ENCODE results near the gene LEAP2. TPM values are rescaled to one million over a fixed set of nuclear protein-coding genes. Genes with fewer than 3 reads are reported as not detected.

The LEAP2 gene
- total and polyA plus RNA-seq, 10 of the 15 experiments (the other 5 are each of a cell fraction or from before 2014, with no cell fraction given), result 1.9 to 8.8 (median 2.3) TPM

DNA sequence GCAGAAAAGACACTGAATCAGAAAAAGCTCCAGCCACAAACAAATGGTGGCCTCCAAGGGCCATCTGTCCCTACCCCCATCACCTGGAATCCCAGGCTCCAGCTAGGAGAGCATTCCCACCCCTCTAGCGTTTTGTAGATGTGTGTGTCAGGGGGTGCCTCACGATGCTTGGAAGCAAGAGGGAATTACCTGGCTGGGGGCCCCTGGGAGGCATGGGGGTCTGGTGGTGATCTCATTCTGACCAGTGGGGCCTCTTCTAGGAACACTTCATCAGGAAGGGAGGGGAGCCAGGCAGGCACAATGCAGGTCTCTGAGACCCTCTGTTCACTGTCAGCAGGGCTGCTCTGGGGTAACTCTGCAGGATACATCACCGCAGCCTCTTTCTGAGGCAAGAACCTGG is 49.0 kb upstream of the LEAP2 start:
- H3K27me3 ChIP-seq (replicated peaks in 1 of 2; ENCODE audit: control insufficient read depth in 2 of 2, insufficient read depth in 2 of 2, low read length in 1 of 2), result peaks cover 0 to 2% of the 10 kb centered on the region in 2 experiments; a peak in 3 of 4 replicates
- H4K20me1 ChIP-seq (ENCODE audit: control insufficient read depth, insufficient read depth), result no peaks in the 10 kb centered on the region
- 100% methylated on average over 3 of the region's 3 CpGs for WGBS (ENCODE audit: insufficient coverage, insufficient replicate concordance, low lambda C conversion rate, missing lambda C conversion rate)
- no peak for TF ChIP-seq DPF2 (IDR thresholded peaks at IDR 0.05)
- TF ChIP-seq NFIC (IDR thresholded peaks at IDR 0.05; ENCODE audit: low read depth, low read length), result no peak
- TF ChIP-seq, protein P1, sequence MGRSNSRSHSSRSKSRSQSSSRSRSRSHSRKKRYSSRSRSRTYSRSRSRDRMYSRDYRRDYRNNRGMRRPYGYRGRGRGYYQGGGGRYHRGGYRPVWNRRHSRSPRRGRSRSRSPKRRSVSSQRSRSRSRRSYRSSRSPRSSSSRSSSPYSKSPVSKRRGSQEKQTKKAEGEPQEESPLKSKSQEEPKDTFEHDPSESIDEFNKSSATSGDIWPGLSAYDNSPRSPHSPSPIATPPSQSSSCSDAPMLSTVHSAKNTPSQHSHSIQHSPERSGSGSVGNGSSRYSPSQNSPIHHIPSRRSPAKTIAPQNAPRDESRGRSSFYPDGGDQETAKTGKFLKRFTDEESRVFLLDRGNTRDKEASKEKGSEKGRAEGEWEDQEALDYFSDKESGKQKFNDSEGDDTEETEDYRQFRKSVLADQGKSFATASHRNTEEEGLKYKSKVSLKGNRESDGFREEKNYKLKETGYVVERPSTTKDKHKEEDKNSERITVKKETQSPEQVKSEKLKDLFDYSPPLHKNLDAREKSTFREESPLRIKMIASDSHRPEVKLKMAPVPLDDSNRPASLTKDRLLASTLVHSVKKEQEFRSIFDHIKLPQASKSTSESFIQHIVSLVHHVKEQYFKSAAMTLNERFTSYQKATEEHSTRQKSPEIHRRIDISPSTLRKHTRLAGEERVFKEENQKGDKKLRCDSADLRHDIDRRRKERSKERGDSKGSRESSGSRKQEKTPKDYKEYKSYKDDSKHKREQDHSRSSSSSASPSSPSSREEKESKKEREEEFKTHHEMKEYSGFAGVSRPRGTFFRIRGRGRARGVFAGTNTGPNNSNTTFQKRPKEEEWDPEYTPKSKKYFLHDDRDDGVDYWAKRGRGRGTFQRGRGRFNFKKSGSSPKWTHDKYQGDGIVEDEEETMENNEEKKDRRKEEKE (IDR thresholded peaks at IDR 0.05), result no peak
- no peak for TF ChIP-seq NRF1 (conservative IDR thresholded peaks at IDR 0.05; ENCODE audit: low read depth, low read length)
- no peak for TF ChIP-seq ZSCAN29 (IDR thresholded peaks at IDR 0.05)
- TF ChIP-seq JUND (IDR thresholded peaks at IDR 0.05; ENCODE audit: low read depth, low read length), result no peak
- TF ChIP-seq, protein P2, sequence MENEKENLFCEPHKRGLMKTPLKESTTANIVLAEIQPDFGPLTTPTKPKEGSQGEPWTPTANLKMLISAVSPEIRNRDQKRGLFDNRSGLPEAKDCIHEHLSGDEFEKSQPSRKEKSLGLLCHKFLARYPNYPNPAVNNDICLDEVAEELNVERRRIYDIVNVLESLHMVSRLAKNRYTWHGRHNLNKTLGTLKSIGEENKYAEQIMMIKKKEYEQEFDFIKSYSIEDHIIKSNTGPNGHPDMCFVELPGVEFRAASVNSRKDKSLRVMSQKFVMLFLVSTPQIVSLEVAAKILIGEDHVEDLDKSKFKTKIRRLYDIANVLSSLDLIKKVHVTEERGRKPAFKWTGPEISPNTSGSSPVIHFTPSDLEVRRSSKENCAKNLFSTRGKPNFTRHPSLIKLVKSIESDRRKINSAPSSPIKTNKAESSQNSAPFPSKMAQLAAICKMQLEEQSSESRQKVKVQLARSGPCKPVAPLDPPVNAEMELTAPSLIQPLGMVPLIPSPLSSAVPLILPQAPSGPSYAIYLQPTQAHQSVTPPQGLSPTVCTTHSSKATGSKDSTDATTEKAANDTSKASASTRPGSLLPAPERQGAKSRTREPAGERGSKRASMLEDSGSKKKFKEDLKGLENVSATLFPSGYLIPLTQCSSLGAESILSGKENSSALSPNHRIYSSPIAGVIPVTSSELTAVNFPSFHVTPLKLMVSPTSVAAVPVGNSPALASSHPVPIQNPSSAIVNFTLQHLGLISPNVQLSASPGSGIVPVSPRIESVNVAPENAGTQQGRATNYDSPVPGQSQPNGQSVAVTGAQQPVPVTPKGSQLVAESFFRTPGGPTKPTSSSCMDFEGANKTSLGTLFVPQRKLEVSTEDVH (IDR thresholded peaks at IDR 0.05; ENCODE audit: low read depth, partially characterized antibody), result no peak
- TF ChIP-seq, protein P3, sequence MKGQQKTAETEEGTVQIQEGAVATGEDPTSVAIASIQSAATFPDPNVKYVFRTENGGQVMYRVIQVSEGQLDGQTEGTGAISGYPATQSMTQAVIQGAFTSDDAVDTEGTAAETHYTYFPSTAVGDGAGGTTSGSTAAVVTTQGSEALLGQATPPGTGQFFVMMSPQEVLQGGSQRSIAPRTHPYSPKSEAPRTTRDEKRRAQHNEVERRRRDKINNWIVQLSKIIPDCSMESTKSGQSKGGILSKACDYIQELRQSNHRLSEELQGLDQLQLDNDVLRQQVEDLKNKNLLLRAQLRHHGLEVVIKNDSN (IDR thresholded peaks at IDR 0.05; ENCODE audit: borderline replicate concordance, extremely low read length, insufficient read depth, low read depth, low read length), result no peak
- TF ChIP-seq, protein P4, sequence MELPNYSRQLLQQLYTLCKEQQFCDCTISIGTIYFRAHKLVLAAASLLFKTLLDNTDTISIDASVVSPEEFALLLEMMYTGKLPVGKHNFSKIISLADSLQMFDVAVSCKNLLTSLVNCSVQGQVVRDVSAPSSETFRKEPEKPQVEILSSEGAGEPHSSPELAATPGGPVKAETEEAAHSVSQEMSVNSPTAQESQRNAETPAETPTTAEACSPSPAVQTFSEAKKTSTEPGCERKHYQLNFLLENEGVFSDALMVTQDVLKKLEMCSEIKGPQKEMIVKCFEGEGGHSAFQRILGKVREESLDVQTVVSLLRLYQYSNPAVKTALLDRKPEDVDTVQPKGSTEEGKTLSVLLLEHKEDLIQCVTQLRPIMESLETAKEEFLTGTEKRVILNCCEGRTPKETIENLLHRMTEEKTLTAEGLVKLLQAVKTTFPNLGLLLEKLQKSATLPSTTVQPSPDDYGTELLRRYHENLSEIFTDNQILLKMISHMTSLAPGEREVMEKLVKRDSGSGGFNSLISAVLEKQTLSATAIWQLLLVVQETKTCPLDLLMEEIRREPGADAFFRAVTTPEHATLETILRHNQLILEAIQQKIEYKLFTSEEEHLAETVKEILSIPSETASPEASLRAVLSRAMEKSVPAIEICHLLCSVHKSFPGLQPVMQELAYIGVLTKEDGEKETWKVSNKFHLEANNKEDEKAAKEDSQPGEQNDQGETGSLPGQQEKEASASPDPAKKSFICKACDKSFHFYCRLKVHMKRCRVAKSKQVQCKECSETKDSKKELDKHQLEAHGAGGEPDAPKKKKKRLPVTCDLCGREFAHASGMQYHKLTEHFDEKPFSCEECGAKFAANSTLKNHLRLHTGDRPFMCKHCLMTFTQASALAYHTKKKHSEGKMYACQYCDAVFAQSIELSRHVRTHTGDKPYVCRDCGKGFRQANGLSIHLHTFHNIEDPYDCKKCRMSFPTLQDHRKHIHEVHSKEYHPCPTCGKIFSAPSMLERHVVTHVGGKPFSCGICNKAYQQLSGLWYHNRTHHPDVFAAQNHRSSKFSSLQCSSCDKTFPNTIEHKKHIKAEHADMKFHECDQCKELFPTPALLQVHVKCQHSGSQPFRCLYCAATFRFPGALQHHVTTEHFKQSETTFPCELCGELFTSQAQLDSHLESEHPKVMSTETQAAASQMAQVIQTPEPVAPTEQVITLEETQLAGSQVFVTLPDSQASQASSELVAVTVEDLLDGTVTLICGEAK (IDR thresholded peaks at IDR 0.05; ENCODE audit: borderline replicate concordance), result no peak
- TF ChIP-seq MEF2A (IDR thresholded peaks at IDR 0.05; ENCODE audit: insufficient read depth, low read depth, low read length), result no peak
- no peak for TF ChIP-seq SUZ12 (IDR thresholded peaks at IDR 0.05; ENCODE audit: unreplicated experiment)
- no peak for TF ChIP-seq POLR2AphosphoS5 (IDR thresholded peaks at IDR 0.05; ENCODE audit: low read length)

More for the DNA sequence above, 49.0 kb upstream of the LEAP2 start:
- Histone ChIP-seq H3K4me2 (ENCODE audit: control insufficient read depth, insufficient read depth) (no peak overlapping the region), H3K9me3 (replicated peaks; ENCODE audit: control insufficient read depth, insufficient read depth, low read length) (no peaks in the 10 kb centered on the region), H3K36me3 (ENCODE audit: control insufficient read depth in 2 of 2, insufficient read depth in 2 of 2, low read length in 1 of 2) (no peaks in the 10 kb centered on the region), H3K9ac (ENCODE audit: control insufficient read depth, insufficient read depth, low read length) (no peak overlapping the region), H3K27ac (ENCODE audit: control insufficient read depth, insufficient read depth) (no peak overlapping the region), H3K4me1 (ENCODE audit: control insufficient read depth, insufficient read depth, low read length) (no peaks in the 10 kb centered on the region; the same call in 1 of the 2 replicates), H3K79me2 (ENCODE audit: control insufficient read depth, insufficient read depth, low read length) (no peaks in the 10 kb centered on the region), H2AFZ (ENCODE audit: control insufficient read depth, low read depth, low read length) (no peak overlapping the region), H3K4me3 (no peak overlapping the region)
- ChIA-PET CTCF (interaction anchor here (1.1 to 1.6 kb wide), 3 partner anchors 29 to 319 kb away, joined by 3 to 5 read pairs (median 4); no protein-coding TSS in a partner anchor), RAD21 (ENCODE audit: unreplicated experiment) (interaction anchor here (1.1 kb wide), 1 partner anchor 71 kb away, joined by 3 read pairs; no protein-coding TSS in a partner anchor), SMC1A (ENCODE audit: uncharacterized antibody, unreplicated experiment) (interaction anchor here (1.1 to 10.9 kb wide), 4 partner anchors 70 to 326 kb away, joined by 3 to 129 read pairs (median 6); no protein-coding TSS in a partner anchor), POLR2A (interaction anchor here (1.1 kb wide), 1 partner anchor 15 kb away, joined by 3 read pairs; no protein-coding TSS in a partner anchor)
- no peak for DNase-seq (ENCODE audit: low read depth, low spot score)
- in situ Hi-C loops (cut with MboI), result loop anchor here (10.0 kb wide), 1 partner anchor 300 kb away; no protein-coding TSS in a partner anchor
- no peak for FAIRE-seq
- intact Hi-C loops (cut with micrococcal nuclease; ENCODE audit: unreplicated experiment), result loop anchor here (5.0 kb wide), 2 partner anchors 87 to 232 kb away; partner anchors contain the start of gene KIF3A
- no peak for ATAC-seq
- BruUV-seq (replicated peaks), result no TSS peak

All from GM12878 (cell line).